Activated naive CD8-positive, alpha-beta T cell (primary cell): ENCODE results near the gene PSMC5.

ENCODE experiments used
- H3K27ac Mint-ChIP-seq: one replicate; pipeline ENCODE4 v1.8.0; 2021; ENCODE audit warnings: mixed read lengths
- H3K27me3 Mint-ChIP-seq: one replicate; pipeline ENCODE4 v1.8.0; 2021; ENCODE audit warnings: mixed read lengths
- H3K36me3 Mint-ChIP-seq: one replicate; pipeline ENCODE4 v1.8.0; 2021; ENCODE audit warnings: mixed read lengths
- H3K4me1 Mint-ChIP-seq: one replicate; pipeline ENCODE4 v1.8.0; 2021; ENCODE audit warnings: low read depth, mixed read lengths
- H3K4me3 Mint-ChIP-seq: one replicate; pipeline ENCODE4 v1.8.0; 2021; ENCODE audit warnings: mild to moderate bottlenecking, mixed read lengths
- H3K9me3 Mint-ChIP-seq: one replicate; pipeline ENCODE4 v1.8.0; 2021; ENCODE audit warnings: low read depth, mixed read lengths

Gene PSMC5

GRCh38 chr17:63809970-63810369, 17.3 kb upstream of the PSMC5 start:
- Mint-ChIP-seq H3K9me3 (no peaks in the 10 kb centered on the region), H3K36me3 (peaks cover 11% of the 10 kb centered on the region), H3K27me3 (no peaks in the 10 kb centered on the region), H3K4me3 (no peak overlapping the region), H3K4me1 (peaks cover 6% of the 10 kb centered on the region), H3K27ac (peak overlapping the region; percentile 64)

GRCh38 chr17:63816123-63816522, 11.1 kb upstream of the PSMC5 start:
- no peaks in the 10 kb centered on the region for H3K9me3 Mint-ChIP-seq
- H3K27me3 Mint-ChIP-seq, result no peaks in the 10 kb centered on the region
- H3K27ac Mint-ChIP-seq, result peak overlapping the region; percentile 43
- no peak overlapping the region for H3K4me3 Mint-ChIP-seq
- H3K36me3 Mint-ChIP-seq, result peaks cover 7% of the 10 kb centered on the region
- peaks cover 2% of the 10 kb centered on the region for H3K4me1 Mint-ChIP-seq

- H3K9me3 Mint-ChIP-seq, result no peaks in the 10 kb centered on the region
- H3K4me3 Mint-ChIP-seq, result no peak overlapping the region
- no peak overlapping the region for H3K27ac Mint-ChIP-seq
- H3K27me3 Mint-ChIP-seq, result no peaks in the 10 kb centered on the region
- H3K4me1 Mint-ChIP-seq, result peaks cover 4% of the 10 kb centered on the region
- H3K36me3 Mint-ChIP-seq, result peaks cover 7% of the 10 kb centered on the region
Observed at GRCh38 chr17:63816669-63817068, 10.6 kb upstream of the PSMC5 start.

GRCh38 chr17:63817736-63818385, 9.4 kb upstream of the PSMC5 start:
- Mint-ChIP-seq H3K36me3 (peaks cover 10% of the 10 kb centered on the region), H3K9me3 (no peaks in the 10 kb centered on the region), H3K4me3 (no peak overlapping the region), H3K4me1 (peaks cover 9% of the 10 kb centered on the region), H3K27me3 (no peaks in the 10 kb centered on the region), H3K27ac (peak overlapping the region; percentile 66)

- no peak overlapping the region for H3K4me3 Mint-ChIP-seq
- H3K9me3 Mint-ChIP-seq, result no peaks in the 10 kb centered on the region
- H3K27me3 Mint-ChIP-seq, result no peaks in the 10 kb centered on the region
- peaks cover 18% of the 10 kb centered on the region for H3K4me1 Mint-ChIP-seq
- peaks cover 9% of the 10 kb centered on the region for H3K36me3 Mint-ChIP-seq
- peak overlapping the region; percentile 89 for H3K27ac Mint-ChIP-seq
Observed at GRCh38 chr17:63819131-63819530, 8.1 kb upstream of the PSMC5 start.

GRCh38 chr17:63819585-63820537, 7.4 kb upstream of the PSMC5 start:
- H3K36me3 Mint-ChIP-seq, result peaks cover 9% of the 10 kb centered on the region
- no peaks in the 10 kb centered on the region for H3K9me3 Mint-ChIP-seq
- H3K27me3 Mint-ChIP-seq, result no peaks in the 10 kb centered on the region
- H3K4me1 Mint-ChIP-seq, result peaks cover 23% of the 10 kb centered on the region
- no peak overlapping the region for H3K4me3 Mint-ChIP-seq
- peak overlapping the region; percentile 89 for H3K27ac Mint-ChIP-seq

GRCh38 chr17:63820963-63821561, 6.2 kb upstream of the PSMC5 start:
- Mint-ChIP-seq H3K36me3 (peaks cover 11% of the 10 kb centered on the region), H3K27ac (peak overlapping the region; percentile 81)

GRCh38 chr17:63821804-63822203, 5.4 kb upstream of the PSMC5 start:
- Mint-ChIP-seq H3K27me3 (no peaks in the 10 kb centered on the region), H3K36me3 (peaks cover 13% of the 10 kb centered on the region), H3K4me3 (peak overlapping the region; percentile 19), H3K4me1 (peaks cover 34% of the 10 kb centered on the region), H3K9me3 (no peaks in the 10 kb centered on the region), H3K27ac (peak overlapping the region; percentile 81)

More at GRCh38 chr17:63820963-63821561, 6.2 kb upstream of the PSMC5 start:
- H3K4me3 Mint-ChIP-seq, result no peak overlapping the region
- peaks cover 31% of the 10 kb centered on the region for H3K4me1 Mint-ChIP-seq
- no peaks in the 10 kb centered on the region for H3K27me3 Mint-ChIP-seq
- H3K9me3 Mint-ChIP-seq, result no peaks in the 10 kb centered on the region

- H3K9me3 Mint-ChIP-seq, result no peaks in the 10 kb centered on the region
- H3K4me1 Mint-ChIP-seq, result peaks cover 34% of the 10 kb centered on the region
- H3K36me3 Mint-ChIP-seq, result peaks cover 13% of the 10 kb centered on the region
- peak overlapping the region; percentile 20 for H3K4me3 Mint-ChIP-seq
- no peaks in the 10 kb centered on the region for H3K27me3 Mint-ChIP-seq
- H3K27ac Mint-ChIP-seq, result peak overlapping the region; percentile 81
Observed at GRCh38 chr17:63822537-63822936, 4.7 kb upstream of the PSMC5 start.

- Mint-ChIP-seq H3K27ac (peak overlapping the region; percentile 73), H3K27me3 (no peaks in the 10 kb centered on the region), H3K36me3 (peaks cover 15% of the 10 kb centered on the region), H3K4me1 (peaks cover 41% of the 10 kb centered on the region), H3K9me3 (no peaks in the 10 kb centered on the region), H3K4me3 (peak overlapping the region; percentile 96)
Observed at GRCh38 chr17:63823659-63824331, 3.4 kb upstream of the PSMC5 start.

- Mint-ChIP-seq H3K36me3 (peaks cover 15% of the 10 kb centered on the region), H3K27ac (peak overlapping the region; percentile 73), H3K4me3 (peak overlapping the region; percentile 96), H3K9me3 (no peaks in the 10 kb centered on the region), H3K4me1 (peaks cover 47% of the 10 kb centered on the region), H3K27me3 (no peaks in the 10 kb centered on the region)
Observed at GRCh38 chr17:63824362-63824761, 2.9 kb upstream of the PSMC5 start.

GRCh38 chr17:63826468-63827001, 696 bp upstream of the PSMC5 start:
- H3K27me3 Mint-ChIP-seq, result no peaks in the 10 kb centered on the region
- H3K4me3 Mint-ChIP-seq, result peak overlapping the region; percentile 96
- H3K9me3 Mint-ChIP-seq, result no peaks in the 10 kb centered on the region
- peak overlapping the region; percentile 100 for H3K27ac Mint-ChIP-seq
- H3K36me3 Mint-ChIP-seq, result peaks cover 21% of the 10 kb centered on the region
- peaks cover 67% of the 10 kb centered on the region for H3K4me1 Mint-ChIP-seq

GRCh38 chr17:63827801-63828221, 580 bp downstream of the PSMC5 start:
- H3K4me1 Mint-ChIP-seq, result peaks cover 70% of the 10 kb centered on the region
- peak overlapping the region; percentile 100 for H3K27ac Mint-ChIP-seq
- H3K4me3 Mint-ChIP-seq, result peak overlapping the region; percentile 96
- peaks cover 17% of the 10 kb centered on the region for H3K36me3 Mint-ChIP-seq
- H3K27me3 Mint-ChIP-seq, result no peaks in the 10 kb centered on the region
- H3K9me3 Mint-ChIP-seq, result no peaks in the 10 kb centered on the region

GRCh38 chr17:63828936-63829335, 1.7 kb downstream of the PSMC5 start:
- Mint-ChIP-seq H3K36me3 (peaks cover 15% of the 10 kb centered on the region), H3K4me1 (peaks cover 65% of the 10 kb centered on the region), H3K27ac (peak overlapping the region; percentile 100), H3K27me3 (no peaks in the 10 kb centered on the region), H3K4me3 (peak overlapping the region; percentile 96), H3K9me3 (no peaks in the 10 kb centered on the region)
